SK-N-SH treated with all-trans-retinoic acid at 6 μM for 48 hours (cell line): ENCODE results near the gene SHB.

ENCODE experiments used
- ATAC-seq: fragments of 200-7000 bp; cut with Tn5 transposase; 3 replicates; pipeline ENCODE4 v1.9.1; 2020; ENCODE audit warnings: mild to moderate bottlenecking, moderate library complexity
- ARNTL ChIP-seq: fragments of 450-650 bp; formaldehyde crosslinking; IDR thresholded peaks from 2 replicates; pipeline ENCODE4 v1.5.0; 2020; ENCODE audit warnings: low read depth, mild to moderate bottlenecking, moderate library complexity, borderline replicate concordance
- BACH2 ChIP-seq: fragments of 250-450 bp; sonication (Bioruptor Pico); IDR thresholded peaks from 2 replicates; pipeline ENCODE4 v1.9.0; 2021; ENCODE audit warnings: mild to moderate bottlenecking, borderline replicate concordance
- CREB5 ChIP-seq: fragments of 250-450 bp; sonication (Bioruptor Pico); IDR thresholded peaks from 2 replicates; pipeline ENCODE4 v1.5.1; 2020; ENCODE audit warnings: low read depth, mild to moderate bottlenecking, moderate library complexity
- CSDC2 ChIP-seq: fragments of 250-450 bp; sonication (Bioruptor Pico); IDR thresholded peaks from 2 replicates; pipeline ENCODE4 v1.5.0; 2020; ENCODE audit warnings: mild to moderate bottlenecking, moderate library complexity
- CSRNP3 ChIP-seq: fragments of 250-450 bp; sonication (Bioruptor Pico); IDR thresholded peaks from 2 replicates; pipeline ENCODE4 v1.5.1; 2021; ENCODE audit warnings: mild to moderate bottlenecking, moderate library complexity
- GLIS3 ChIP-seq: fragments of 250-450 bp; sonication (Bioruptor Pico); IDR thresholded peaks from 2 replicates; pipeline ENCODE4 v1.5.0; 2020; ENCODE audit warnings: mild to moderate bottlenecking, moderate library complexity
- ISL1 ChIP-seq: fragments of 250-450 bp; sonication (Bioruptor Pico); IDR thresholded peaks from 2 replicates; pipeline ENCODE4 v2.1.2; 2022; ENCODE audit warnings: mild to moderate bottlenecking, moderate library complexity
- OSR1 ChIP-seq: fragments of 250-450 bp; sonication (Bioruptor Pico); IDR thresholded peaks from 2 replicates; pipeline ENCODE4 v1.8.0; 2022; ENCODE audit warnings: moderate library complexity, mild to moderate bottlenecking, inconsistent platforms
- PATZ1 ChIP-seq: fragments of 250-450 bp; sonication (Bioruptor Pico); IDR thresholded peaks from 2 replicates; pipeline ENCODE4 v1.8.0; 2020; ENCODE audit warnings: mild to moderate bottlenecking, moderate library complexity, borderline replicate concordance
- RARB ChIP-seq: fragments of 250-450 bp; sonication (Bioruptor Pico); IDR thresholded peaks from 2 replicates; pipeline ENCODE4 v1.8.0; 2021; ENCODE audit warnings: mild to moderate bottlenecking, moderate library complexity
- SNAI2 ChIP-seq: fragments of 250-450 bp; sonication (Bioruptor Pico); IDR thresholded peaks from 2 replicates; pipeline ENCODE4 v1.5.0; 2020; ENCODE audit warnings: mild to moderate bottlenecking, moderate library complexity
- TCF4 ChIP-seq: fragments of 250-450 bp; sonication (Bioruptor Pico); IDR thresholded peaks from 2 replicates; pipeline ENCODE4 v1.8.0; 2021; ENCODE audit warnings: mild to moderate bottlenecking, moderate library complexity, borderline replicate concordance
- TOX ChIP-seq: fragments of 250-450 bp; sonication (Bioruptor Pico); IDR thresholded peaks from 2 replicates; pipeline ENCODE4 v1.8.0; 2021; ENCODE audit warnings: mild to moderate bottlenecking, moderate library complexity, borderline replicate concordance
- TSHZ2 ChIP-seq: fragments of 250-450 bp; sonication (Bioruptor Pico); IDR thresholded peaks from 2 replicates; pipeline ENCODE4 v1.5.0; 2020; ENCODE audit warnings: mild to moderate bottlenecking, moderate library complexity
- ZC3H10 ChIP-seq: fragments of 250-450 bp; sonication (Bioruptor Pico); IDR thresholded peaks from 2 replicates; pipeline ENCODE4 v1.5.1; 2021; ENCODE audit warnings: mild to moderate bottlenecking, moderate library complexity
- ZFP3 ChIP-seq: fragments of 250-450 bp; sonication (Bioruptor Pico); IDR thresholded peaks from 2 replicates; pipeline ENCODE4 v1.5.0; 2020; ENCODE audit warnings: mild to moderate bottlenecking, moderate library complexity
- ZFP30 ChIP-seq: fragments of 450-650 bp; formaldehyde crosslinking; IDR thresholded peaks from 2 replicates; pipeline ENCODE4 v1.5.0; 2022; ENCODE audit warnings: mild to moderate bottlenecking, moderate library complexity
- ZNF565 ChIP-seq: fragments of 450-650 bp; formaldehyde crosslinking; conservative IDR thresholded peaks from 2 replicates; pipeline ENCODE4 v1.5.0; 2020; ENCODE audit warnings: low read depth, mild to moderate bottlenecking, moderate library complexity
- ZNF70 ChIP-seq: fragments of 450-650 bp; formaldehyde crosslinking; IDR thresholded peaks from 2 replicates; pipeline ENCODE4 v1.5.0; 2020; ENCODE audit warnings: mild to moderate bottlenecking, moderate library complexity

SHB gene

GRCh38 chr9:37994639-37995347 is 74.2 kb downstream of the SHB start:
- peak; percentile 62 for ATAC-seq
- TF ChIP-seq ISL1 (CRISPR knock-in tag) (0 out of 2 replicates have a peak, but pooled peaks have one; percentile 25), TCF4 (CRISPR knock-in tag) (no peak)

GRCh38 chr9:37992924-37993349 is 76.1 kb downstream of the SHB start:
- no peak for ATAC-seq
- no peak for TF ChIP-seq ISL1 (CRISPR knock-in tag)
- TF ChIP-seq ZC3H10 (CRISPR knock-in tag): no peak
- TF ChIP-seq CSRNP3: no peak
- TF ChIP-seq CSDC2 (CRISPR knock-in tag): no peak
- no peak for TF ChIP-seq SNAI2

GRCh38 chr9:37990404-37991015 is 78.5 kb downstream of the SHB start:
- ATAC-seq: no peak
- no peak for TF ChIP-seq TOX (CRISPR knock-in tag)
- no peak for TF ChIP-seq CSDC2 (CRISPR knock-in tag)
- no peak for TF ChIP-seq SNAI2
- no peak for TF ChIP-seq ARNTL
- no peak for TF ChIP-seq CREB5 (CRISPR knock-in tag)
- no peak for TF ChIP-seq OSR1
- TF ChIP-seq GLIS3: no peak
- TF ChIP-seq RARB (CRISPR knock-in tag): no peak
- TF ChIP-seq TSHZ2 (CRISPR knock-in tag): no peak
- no peak for TF ChIP-seq ZFP30 (CRISPR knock-in tag)
- TF ChIP-seq CSRNP3: no peak

- no peak for ATAC-seq
- TF ChIP-seq ZNF565 (CRISPR knock-in tag): no peak
- TF ChIP-seq PATZ1: no peak
- TF ChIP-seq RARB (CRISPR knock-in tag): no peak
- TF ChIP-seq TOX (CRISPR knock-in tag): no peak
- no peak for TF ChIP-seq ZNF70
- TF ChIP-seq ZFP3 (CRISPR knock-in tag): no peak
- TF ChIP-seq CREB5 (CRISPR knock-in tag): no peak
- no peak for TF ChIP-seq BACH2
- no peak for TF ChIP-seq ISL1 (CRISPR knock-in tag)
- no peak for TF ChIP-seq TSHZ2 (CRISPR knock-in tag)
- no peak for TF ChIP-seq ZFP30 (CRISPR knock-in tag)
- TF ChIP-seq ARNTL: no peak
- no peak for TF ChIP-seq GLIS3
- no peak for TF ChIP-seq CSDC2 (CRISPR knock-in tag)
Observed at GRCh38 chr9:37989701-37990100, 79.3 kb downstream of the SHB start.
